ENCODE measurements around the gene RABL2A.

- TF ChIP-seq, protein P1, sequence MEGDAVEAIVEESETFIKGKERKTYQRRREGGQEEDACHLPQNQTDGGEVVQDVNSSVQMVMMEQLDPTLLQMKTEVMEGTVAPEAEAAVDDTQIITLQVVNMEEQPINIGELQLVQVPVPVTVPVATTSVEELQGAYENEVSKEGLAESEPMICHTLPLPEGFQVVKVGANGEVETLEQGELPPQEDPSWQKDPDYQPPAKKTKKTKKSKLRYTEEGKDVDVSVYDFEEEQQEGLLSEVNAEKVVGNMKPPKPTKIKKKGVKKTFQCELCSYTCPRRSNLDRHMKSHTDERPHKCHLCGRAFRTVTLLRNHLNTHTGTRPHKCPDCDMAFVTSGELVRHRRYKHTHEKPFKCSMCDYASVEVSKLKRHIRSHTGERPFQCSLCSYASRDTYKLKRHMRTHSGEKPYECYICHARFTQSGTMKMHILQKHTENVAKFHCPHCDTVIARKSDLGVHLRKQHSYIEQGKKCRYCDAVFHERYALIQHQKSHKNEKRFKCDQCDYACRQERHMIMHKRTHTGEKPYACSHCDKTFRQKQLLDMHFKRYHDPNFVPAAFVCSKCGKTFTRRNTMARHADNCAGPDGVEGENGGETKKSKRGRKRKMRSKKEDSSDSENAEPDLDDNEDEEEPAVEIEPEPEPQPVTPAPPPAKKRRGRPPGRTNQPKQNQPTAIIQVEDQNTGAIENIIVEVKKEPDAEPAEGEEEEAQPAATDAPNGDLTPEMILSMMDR (conservative IDR thresholded peaks at IDR 0.05 in 1 of 2, IDR thresholded peaks at IDR 0.05 in 1 of 2; ENCODE audit: extremely low read depth in 1 of 2, insufficient read depth in 1 of 2, low read depth in 1 of 2, low read length in 2 of 2): no peak
- no peak for TF ChIP-seq EZH2 (IDR thresholded peaks at IDR 0.05; ENCODE audit: borderline replicate concordance, low read length)
Measured at GRCh38 chr2:113602869-113603466, 24.1 kb upstream of the RABL2A start.

All from mammary epithelial cell (primary cell).